Activated CD4-positive, alpha-beta T cell treated with anti-CD3 and anti-CD28 coated beads, Interleukin-2, amount 50 U/mL, for 1 hour (primary cell): Measurements from ENCODE around the gene NNT.
"Not testable (repeated sequence)": the region's sequence is repeated elsewhere in the genome, so short reads cannot be mapped to it uniquely, and the experiment has no call there.

Source experiments
- DNase-seq: peaks from one replicate; pipeline ENCODE4 v3.0.0-alpha.2; 2020

NNT gene

GRCh38 chr5:43730832-43731342, 127.9 kb downstream of the NNT start:
- no peak for DNase-seq

DNA sequence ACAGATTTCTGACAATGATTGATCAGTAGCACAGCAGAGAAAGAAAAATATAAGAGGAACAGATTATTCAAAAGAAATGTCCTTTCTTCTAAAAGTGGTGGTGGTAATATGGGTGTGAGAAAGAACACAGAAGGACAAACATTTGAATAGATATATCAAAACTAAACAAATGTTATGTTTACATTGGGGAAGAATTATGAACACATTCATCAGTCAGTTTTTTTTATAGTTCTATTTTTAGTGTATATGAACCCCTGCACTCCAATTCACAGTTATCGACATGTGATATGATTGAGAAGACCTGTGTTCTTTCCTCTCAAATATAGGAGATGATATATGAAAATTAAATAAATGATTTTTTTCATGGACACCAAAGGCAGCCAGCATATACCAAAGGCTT, 128.6 kb downstream of the NNT start:
- no peak for DNase-seq

GRCh38 chr5:43745923-43746548, 143.1 kb downstream of the NNT start:
- DNase-seq, result not testable (repeated sequence)

GRCh38 chr5:43750809-43751208, 147.8 kb downstream of the NNT start:
- DNase-seq, result no peak

- no peak for DNase-seq
These were observed 150.1 kb downstream of the NNT start for GRCh38 chr5:43753069-43753468.
